Loucy (cell line): Measurements from ENCODE around the gene OVOL1.

Experiments used
- H2AFZ ChIP-seq: fragments of 200-600 bp; sonication (generic); 2 replicates; pipeline ENCODE4 v1.6.0; 2016; ENCODE audit warnings: antibody characterized with exemption, mild to moderate bottlenecking, low read length, moderate library complexity
- H3F3A ChIP-seq: fragments of 200-600 bp; 2 replicates; pipeline ENCODE4 v1.6.0; 2016; ENCODE audit warnings: antibody characterized with exemption, low read depth, mild to moderate bottlenecking
- H3K27me3 ChIP-seq: fragments of 200-600 bp; sonication (generic); 2 replicates; pipeline ENCODE4 v1.6.1; 2014; ENCODE audit warnings: low read length, mild to moderate bottlenecking; ENCODE audit not compliant: insufficient read depth, poor library complexity, severe bottlenecking
- H3K36me3 ChIP-seq: fragments of 200-600 bp; sonication (generic); 2 replicates; pipeline ENCODE4 v1.6.1; 2016; ENCODE audit warnings: low read length; ENCODE audit not compliant: insufficient read depth
- H3K4me1 ChIP-seq: fragments of 200-600 bp; sonication (generic); 2 replicates; pipeline ENCODE4 v1.5.1; 2014; ENCODE audit warnings: low read length, mild to moderate bottlenecking; ENCODE audit not compliant: insufficient read depth, poor library complexity, severe bottlenecking
- H3K4me2 ChIP-seq: fragments of 200-600 bp; sonication (generic); 2 replicates; pipeline ENCODE4 v1.6.0; 2014; ENCODE audit warnings: antibody characterized with exemption, low read length, low read depth, mild to moderate bottlenecking; ENCODE audit not compliant: poor library complexity, severe bottlenecking
- H3K4me3 ChIP-seq: fragments of 200-600 bp; sonication (generic); 2 replicates; pipeline ENCODE4 v1.5.1; 2014; ENCODE audit warnings: low read length, mild to moderate bottlenecking, mixed read lengths; ENCODE audit not compliant: poor library complexity, severe bottlenecking
- H3K79me2 ChIP-seq: fragments of 200-600 bp; sonication (generic); 2 replicates; pipeline ENCODE4 v1.6.1; 2014; ENCODE audit warnings: low read length; ENCODE audit not compliant: insufficient read depth
- H3K9ac ChIP-seq: fragments of 200-600 bp; sonication (generic); 2 replicates; pipeline ENCODE4 v1.6.0; 2014; ENCODE audit warnings: mild to moderate bottlenecking, low read depth, low read length, moderate library complexity; ENCODE audit not compliant: poor library complexity, severe bottlenecking
- H3K9me2 ChIP-seq: fragments of 200-600 bp; sonication (generic); replicated peaks from 2 replicates; pipeline ENCODE4 v1.6.1; 2016; ENCODE audit warnings: low read depth, low read length, mixed read lengths
- H3K9me3 ChIP-seq: fragments of 200-600 bp; sonication (generic); 2 replicates; pipeline ENCODE4 v1.6.1; 2014; ENCODE audit warnings: mild to moderate bottlenecking, antibody characterized with exemption, low read length, low read depth; ENCODE audit not compliant: insufficient read depth
- H4K20me1 ChIP-seq: fragments of 200-600 bp; sonication (generic); 2 replicates; pipeline ENCODE4 v1.6.0; 2014; ENCODE audit warnings: antibody characterized with exemption, low read length, mild to moderate bottlenecking; ENCODE audit not compliant: insufficient read depth, poor library complexity, severe bottlenecking
- CTCF ChIP-seq: fragments of 200-600 bp; sonication (generic); conservative IDR thresholded peaks from 2 replicates; pipeline ENCODE4 v1.5.1; 2014; ENCODE audit warnings: mild to moderate bottlenecking, antibody characterized with exemption, low read length
- EZH2phosphoT487 ChIP-seq: fragments of 200-600 bp; IDR thresholded peaks from 2 replicates; pipeline ENCODE4 v1.6.1; 2018; ENCODE audit warnings: antibody characterized with exemption, mild to moderate bottlenecking, moderate library complexity, borderline replicate concordance

The OVOL1 gene

GRCh38 chr11:65742353-65742752 is 44.5 kb upstream of the OVOL1 start:
- H3F3A ChIP-seq: no peaks in the 10 kb centered on the region
- H4K20me1 ChIP-seq: no peaks in the 10 kb centered on the region
- no peaks in the 10 kb centered on the region for H3K9me2 ChIP-seq
- no peak overlapping the region for H2AFZ ChIP-seq
- no peaks in the 10 kb centered on the region for H3K9me3 ChIP-seq
- H3K4me2 ChIP-seq: no peak overlapping the region
- no peaks in the 10 kb centered on the region for H3K27me3 ChIP-seq
- no peak overlapping the region for H3K9ac ChIP-seq
- TF ChIP-seq CTCF: no peak
- no peak for TF ChIP-seq EZH2phosphoT487
- no peaks in the 10 kb centered on the region for H3K79me2 ChIP-seq
- H3K36me3 ChIP-seq: no peaks in the 10 kb centered on the region
- H3K4me3 ChIP-seq: no peak overlapping the region
- H3K4me1 ChIP-seq: no peaks in the 10 kb centered on the region

GRCh38 chr11:65743681-65744025 is 43.2 kb upstream of the OVOL1 start:
- H3K9me3 ChIP-seq: no peaks in the 10 kb centered on the region
- no peak overlapping the region for H3K9ac ChIP-seq
- TF ChIP-seq EZH2phosphoT487 (no peak), CTCF (no peak)
- no peaks in the 10 kb centered on the region for H3K79me2 ChIP-seq
- no peaks in the 10 kb centered on the region for H3K27me3 ChIP-seq
- no peaks in the 10 kb centered on the region for H3F3A ChIP-seq
- H2AFZ ChIP-seq: no peak overlapping the region
- H3K4me2 ChIP-seq: no peak overlapping the region
- H3K36me3 ChIP-seq: no peaks in the 10 kb centered on the region
- H3K4me1 ChIP-seq: no peaks in the 10 kb centered on the region
- no peak overlapping the region for H3K4me3 ChIP-seq
- H3K9me2 ChIP-seq: no peaks in the 10 kb centered on the region
- H4K20me1 ChIP-seq: no peaks in the 10 kb centered on the region

GRCh38 chr11:65744026-65744698 is 42.7 kb upstream of the OVOL1 start:
- Histone ChIP-seq H3K4me3 (no peak overlapping the region), H3K9me3 (no peaks in the 10 kb centered on the region), H3K4me1 (no peaks in the 10 kb centered on the region), H2AFZ (no peak overlapping the region; the same call in 1 of the 2 replicates), H3F3A (no peaks in the 10 kb centered on the region), H4K20me1 (no peaks in the 10 kb centered on the region), H3K79me2 (no peaks in the 10 kb centered on the region), H3K9ac (no peak overlapping the region), H3K36me3 (no peaks in the 10 kb centered on the region), H3K4me2 (no peak overlapping the region), H3K27me3 (peaks cover under 1% of the 10 kb centered on the region), H3K9me2 (no peaks in the 10 kb centered on the region)
- TF ChIP-seq CTCF: peak; percentile 45
- TF ChIP-seq EZH2phosphoT487: no peak
